Measurements from ENCODE around the gene PIK3C3. TPM values are rescaled to one million over a fixed set of nuclear protein-coding genes. Genes with fewer than 3 reads are reported as not detected.

Gene PIK3C3
- total RNA-seq, 1 experiment from 2014 or later, result 50.8 TPM

DNA sequence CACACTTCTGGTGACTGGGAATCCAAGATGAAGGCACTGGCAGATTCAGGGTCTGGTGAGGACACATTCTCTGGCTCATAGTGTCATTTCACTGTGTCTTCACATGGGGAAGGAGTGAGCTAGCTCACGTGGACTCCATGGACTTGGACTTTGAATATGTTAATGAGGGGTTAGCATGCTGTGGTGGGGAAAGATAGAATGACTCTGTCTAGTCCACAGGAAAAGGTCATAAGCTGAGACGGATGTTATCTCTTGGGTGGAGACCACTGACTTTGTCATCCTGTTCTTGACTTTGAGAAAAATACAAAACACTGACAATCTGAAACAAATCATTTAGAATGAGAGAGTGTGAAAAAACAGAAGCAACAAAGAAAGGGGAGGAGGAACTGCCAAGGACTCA is 145.9 kb downstream of the PIK3C3 start:
- intact Hi-C loops (cut with micrococcal nuclease; ENCODE audit: unreplicated experiment), result no loop called here
- BruUV-seq (replicated peaks), result no TSS peak
- Histone ChIP-seq H3K9me3 (ENCODE audit: low read depth, low read length, poor library complexity, severe bottlenecking) (no peaks in the 10 kb centered on the region), H3K36me3 (ENCODE audit: insufficient read depth, low read length, poor library complexity, severe bottlenecking) (no peaks in the 10 kb centered on the region), H3K27ac (ENCODE audit: low read depth, low read length, poor library complexity, severe bottlenecking) (no peak overlapping the region), H3K4me3 (ENCODE audit: low read depth, low read length, poor library complexity, severe bottlenecking) (no peak overlapping the region), H3K27me3 (replicated peaks; ENCODE audit: insufficient read depth, low read depth, low read length, poor library complexity) (no peaks in the 10 kb centered on the region), H3K4me1 (ENCODE audit: insufficient read depth, low read length, poor library complexity, severe bottlenecking) (peaks cover 6% of the 10 kb centered on the region)
- CTCF ChIA-PET, result no interaction called here
- POLR2A ChIA-PET (ENCODE audit: low non-redundant PET), result no interaction called here
- TF ChIP-seq EZH2 (IDR thresholded peaks at IDR 0.05; ENCODE audit: borderline replicate concordance, low read depth, low read length, poor library complexity, severe bottlenecking), result no peak
- TF ChIP-seq, protein P1, sequence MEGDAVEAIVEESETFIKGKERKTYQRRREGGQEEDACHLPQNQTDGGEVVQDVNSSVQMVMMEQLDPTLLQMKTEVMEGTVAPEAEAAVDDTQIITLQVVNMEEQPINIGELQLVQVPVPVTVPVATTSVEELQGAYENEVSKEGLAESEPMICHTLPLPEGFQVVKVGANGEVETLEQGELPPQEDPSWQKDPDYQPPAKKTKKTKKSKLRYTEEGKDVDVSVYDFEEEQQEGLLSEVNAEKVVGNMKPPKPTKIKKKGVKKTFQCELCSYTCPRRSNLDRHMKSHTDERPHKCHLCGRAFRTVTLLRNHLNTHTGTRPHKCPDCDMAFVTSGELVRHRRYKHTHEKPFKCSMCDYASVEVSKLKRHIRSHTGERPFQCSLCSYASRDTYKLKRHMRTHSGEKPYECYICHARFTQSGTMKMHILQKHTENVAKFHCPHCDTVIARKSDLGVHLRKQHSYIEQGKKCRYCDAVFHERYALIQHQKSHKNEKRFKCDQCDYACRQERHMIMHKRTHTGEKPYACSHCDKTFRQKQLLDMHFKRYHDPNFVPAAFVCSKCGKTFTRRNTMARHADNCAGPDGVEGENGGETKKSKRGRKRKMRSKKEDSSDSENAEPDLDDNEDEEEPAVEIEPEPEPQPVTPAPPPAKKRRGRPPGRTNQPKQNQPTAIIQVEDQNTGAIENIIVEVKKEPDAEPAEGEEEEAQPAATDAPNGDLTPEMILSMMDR (conservative IDR thresholded peaks at IDR 0.05; ENCODE audit: low read depth, low read length), result no peak
- no peak for DNase-seq (ENCODE audit: low spot score)

DNA sequence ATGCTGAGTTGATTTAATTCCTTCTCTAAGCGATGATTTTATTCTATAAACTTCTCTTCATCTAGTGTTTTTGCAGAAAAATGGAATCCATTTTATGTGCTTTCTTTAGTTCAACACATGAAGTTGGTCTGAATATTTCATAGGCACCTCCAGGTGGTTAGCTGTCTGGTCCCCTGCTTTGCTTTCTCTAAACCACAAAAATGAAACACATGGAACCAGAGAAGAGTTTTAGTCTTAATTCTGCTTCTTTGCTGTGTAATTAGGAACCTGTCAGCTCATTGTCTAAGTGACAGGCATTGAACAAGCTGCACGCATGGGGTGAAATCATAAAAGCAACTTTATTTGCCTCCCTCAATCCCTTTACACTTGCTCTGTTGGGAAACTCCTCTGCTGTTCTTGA is 150.4 kb downstream of the PIK3C3 start:
- intact Hi-C loops (cut with micrococcal nuclease; ENCODE audit: unreplicated experiment), result no loop called here
- no peaks in the 10 kb centered on the region for H3K27me3 ChIP-seq (replicated peaks; ENCODE audit: insufficient read depth, low read depth, low read length, poor library complexity)
- peaks cover under 1% of the 10 kb centered on the region for H3K4me1 ChIP-seq (ENCODE audit: insufficient read depth, low read length, poor library complexity, severe bottlenecking)
- POLR2A ChIA-PET (ENCODE audit: low non-redundant PET), result no interaction called here
- DNase-seq (ENCODE audit: low spot score), result no peak
- BruUV-seq (replicated peaks), result no TSS peak
- CTCF ChIA-PET, result no interaction called here
- H3K36me3 ChIP-seq (ENCODE audit: insufficient read depth, low read length, poor library complexity, severe bottlenecking), result no peaks in the 10 kb centered on the region
- H3K27ac ChIP-seq (ENCODE audit: low read depth, low read length, poor library complexity, severe bottlenecking), result no peak overlapping the region
- H3K9me3 ChIP-seq (ENCODE audit: low read depth, low read length, poor library complexity, severe bottlenecking), result no peaks in the 10 kb centered on the region
- TF ChIP-seq, protein P1 (conservative IDR thresholded peaks at IDR 0.05; ENCODE audit: low read depth, low read length), result no peak
- no peak for TF ChIP-seq EZH2 (IDR thresholded peaks at IDR 0.05; ENCODE audit: borderline replicate concordance, low read depth, low read length, poor library complexity, severe bottlenecking)
- H3K4me3 ChIP-seq (ENCODE audit: low read depth, low read length, poor library complexity, severe bottlenecking), result no peak overlapping the region

GRCh38 chr18:42106784-42107183 is 151.8 kb downstream of the PIK3C3 start:
- H3K4me3 ChIP-seq (ENCODE audit: low read depth, low read length, poor library complexity, severe bottlenecking), result no peak overlapping the region
- intact Hi-C loops (cut with micrococcal nuclease; ENCODE audit: unreplicated experiment), result no loop called here
- no peaks in the 10 kb centered on the region for H3K27me3 ChIP-seq (replicated peaks; ENCODE audit: insufficient read depth, low read depth, low read length, poor library complexity)
- POLR2A ChIA-PET (ENCODE audit: low non-redundant PET), result no interaction called here
- no peaks in the 10 kb centered on the region for H3K9me3 ChIP-seq (ENCODE audit: low read depth, low read length, poor library complexity, severe bottlenecking)
- no peaks in the 10 kb centered on the region for H3K36me3 ChIP-seq (ENCODE audit: insufficient read depth, low read length, poor library complexity, severe bottlenecking)
- BruUV-seq (replicated peaks), result no TSS peak
- no peak overlapping the region for H3K27ac ChIP-seq (ENCODE audit: low read depth, low read length, poor library complexity, severe bottlenecking)
- no peak for TF ChIP-seq EZH2 (IDR thresholded peaks at IDR 0.05; ENCODE audit: borderline replicate concordance, low read depth, low read length, poor library complexity, severe bottlenecking)
- TF ChIP-seq, protein P1 (conservative IDR thresholded peaks at IDR 0.05; ENCODE audit: low read depth, low read length), result no peak
- no peaks in the 10 kb centered on the region for H3K4me1 ChIP-seq (ENCODE audit: insufficient read depth, low read length, poor library complexity, severe bottlenecking)
- DNase-seq (ENCODE audit: low spot score), result no peak
- CTCF ChIA-PET, result no interaction called here

Data from A673 (cell line).